Immature natural killer cell (primary cell): ENCODE data around the gene AGO3. TPM values are rescaled to one million over a fixed set of nuclear protein-coding genes. Genes with fewer than 3 reads are reported as not detected.

ENCODE experiments used
- DNase-seq, 3 donors: peaks; one replicate each; pipeline ENCODE4 v3.0.0; 2022; ENCODE audit warnings: mixed read lengths in 1 of 3
- H3K27ac Mint-ChIP-seq, 6 donors: one replicate each; pipeline ENCODE4 v1.8.0; 2020; ENCODE audit warnings: mixed read lengths in 6 of 6, mild to moderate bottlenecking in 5 of 6, inconsistent platforms in 4 of 6, moderate library complexity in 3 of 6
- H3K27me3 Mint-ChIP-seq, 3 donors: one replicate each; pipeline ENCODE4 v1.8.0; 2020 to 2021; ENCODE audit warnings: low read depth in 3 of 3, mild to moderate bottlenecking in 3 of 3, mixed read lengths in 3 of 3, moderate library complexity in 3 of 3, inconsistent platforms in 1 of 3
- H3K36me3 Mint-ChIP-seq, 3 donors: one replicate each; pipeline ENCODE4 v1.8.0; 2020; ENCODE audit warnings: mixed read lengths in 3 of 3, inconsistent platforms in 2 of 3, mild to moderate bottlenecking in 2 of 3
- H3K4me1 Mint-ChIP-seq, 2 donors: one replicate each; pipeline ENCODE4 v1.8.0; 2020; ENCODE audit warnings: inconsistent platforms in 2 of 2, mild to moderate bottlenecking in 2 of 2, mixed read lengths in 2 of 2, moderate library complexity in 1 of 2
- H3K4me3 Mint-ChIP-seq, 5 donors: one replicate each; pipeline ENCODE4 v1.8.0; 2020; ENCODE audit warnings: mild to moderate bottlenecking in 5 of 5, mixed read lengths in 5 of 5, inconsistent platforms in 3 of 5, moderate library complexity in 3 of 5
- H3K9me3 Mint-ChIP-seq, 6 donors: one replicate each; pipeline ENCODE4 v1.8.0; 2020; ENCODE audit warnings: mild to moderate bottlenecking in 6 of 6, mixed read lengths in 6 of 6, inconsistent platforms in 4 of 6, moderate library complexity in 3 of 6
- polyA plus RNA-seq, 3 donors: library from polyadenylated mRNA; unstranded; fragments of 300-500 nt; fragmentation: Illumina TruSeq; gene quantifications; one replicate each; pipeline ENCODE4 v1.2.3, GENCODE V29; 2021

Gene AGO3
- polyA plus RNA-seq, 3 donors from 2014 or later, result 6.9 to 12.8 (median 9.3) TPM

GRCh38 chr1:36083635-36084496, 153.0 kb downstream of the AGO3 start, which contains the start of gene TEKT2:
TEKT2 (plus strand) TSS chr1:36084094; CDS start chr1:36084922, 828 bp downstream.
- Mint-ChIP-seq H3K9me3 (no peaks in the 10 kb centered on the region), H3K4me1 (peaks cover 0 to 6% of the 10 kb centered on the region in 2 donors), H3K27ac (no peak within 1 kb of the TSS), H3K4me3 (no peak within 1 kb of the TSS), H3K36me3 (no peaks in the 10 kb centered on the region), H3K27me3 (peaks cover 8 to 31% (median 12%) of the 10 kb centered on the region in 3 donors)
- DNase-seq, result peak in 1 of 3 donors; percentile 14

GRCh38 chr1:36084497-36085115, 153.7 kb downstream of the AGO3 start:
- Mint-ChIP-seq H3K4me1 (peaks cover 5 to 11% of the 10 kb centered on the region in 2 donors), H3K36me3 (no peaks in the 10 kb centered on the region), H3K9me3 (no peaks in the 10 kb centered on the region), H3K27ac (no peak overlapping the region), H3K4me3 (no peak overlapping the region), H3K27me3 (peaks cover 12 to 34% (median 15%) of the 10 kb centered on the region in 3 donors)
- no peak for DNase-seq

- DNase-seq, result no peak
- no peaks in the 10 kb centered on the region for H3K9me3 Mint-ChIP-seq
- H3K27me3 Mint-ChIP-seq, result peaks cover 12 to 34% (median 15%) of the 10 kb centered on the region in 3 donors
- no peak overlapping the region for H3K4me3 Mint-ChIP-seq
- H3K27ac Mint-ChIP-seq, result no peak overlapping the region
- H3K4me1 Mint-ChIP-seq, result peaks cover 11 to 16% of the 10 kb centered on the region in 2 donors
- H3K36me3 Mint-ChIP-seq, result no peaks in the 10 kb centered on the region
Observed at GRCh38 chr1:36085126-36085525, 154.2 kb downstream of the AGO3 start.

GRCh38 chr1:36085686-36086526, 155.0 kb downstream of the AGO3 start:
- Mint-ChIP-seq H3K4me3 (peak overlapping the region in 2 of 5 donors; percentile 12 to 32), H3K9me3 (no peaks in the 10 kb centered on the region), H3K36me3 (no peaks in the 10 kb centered on the region), H3K27me3 (peaks cover 12 to 27% (median 15%) of the 10 kb centered on the region in 3 donors), H3K27ac (no peak overlapping the region), H3K4me1 (peaks cover 12 to 17% of the 10 kb centered on the region in 2 donors)
- no peak for DNase-seq

- Mint-ChIP-seq H3K27me3 (peaks cover 12 to 23% (median 15%) of the 10 kb centered on the region in 3 donors), H3K9me3 (no peaks in the 10 kb centered on the region), H3K4me1 (peaks cover 12 to 17% of the 10 kb centered on the region in 2 donors), H3K36me3 (no peaks in the 10 kb centered on the region), H3K4me3 (peak overlapping the region in 4 of 5 donors; percentile 24 to 71 (median 69)), H3K27ac (no peak overlapping the region)
- DNase-seq, result no peak
Observed at GRCh38 chr1:36086529-36087232, 155.8 kb downstream of the AGO3 start.

GRCh38 chr1:36087233-36088123, 156.6 kb downstream of the AGO3 start:
- Mint-ChIP-seq H3K4me1 (peaks cover 12 to 18% of the 10 kb centered on the region in 2 donors), H3K36me3 (no peaks in the 10 kb centered on the region), H3K4me3 (peak overlapping the region; percentile 29 to 95 (median 90))

GRCh38 chr1:36088265-36088576, 157.3 kb downstream of the AGO3 start:
- Mint-ChIP-seq H3K27ac (peak overlapping the region in 4 of 6 donors; percentile 30 to 94 (median 60)), H3K36me3 (no peaks in the 10 kb centered on the region), H3K27me3 (peaks cover 12 to 18% (median 14%) of the 10 kb centered on the region in 3 donors), H3K4me3 (peak overlapping the region; percentile 29 to 99 (median 93)), H3K9me3 (no peaks in the 10 kb centered on the region), H3K4me1 (peaks cover 12 to 18% of the 10 kb centered on the region in 2 donors)
- DNase-seq, result no peak

More at GRCh38 chr1:36087233-36088123, 156.6 kb downstream of the AGO3 start:
- no peak for DNase-seq
- Mint-ChIP-seq H3K9me3 (no peaks in the 10 kb centered on the region), H3K27me3 (peaks cover 12 to 18% (median 14%) of the 10 kb centered on the region in 3 donors), H3K27ac (no peak overlapping the region)

- Mint-ChIP-seq H3K36me3 (no peaks in the 10 kb centered on the region), H3K4me1 (peaks cover 12 to 18% of the 10 kb centered on the region in 2 donors), H3K27me3 (peaks cover 12 to 16% (median 14%) of the 10 kb centered on the region in 3 donors), H3K27ac (peak within 1 kb of the TSS; percentile 79 to 96 (median 94)), H3K4me3 (peak within 1 kb of the TSS; percentile 88 to 99 (median 93)), H3K9me3 (no peaks in the 10 kb centered on the region)
- peak; percentile 88 to 91 (median 90) for DNase-seq
Observed at GRCh38 chr1:36088577-36089392, 157.9 kb downstream of the AGO3 start, which contains the start of gene ADPRS. ADPRS (plus strand) TSS chr1:36088892; CDS start chr1:36088905, 13 bp downstream.

GRCh38 chr1:36089393-36090121, 158.7 kb downstream of the AGO3 start:
- no peaks in the 10 kb centered on the region for H3K9me3 Mint-ChIP-seq
- peak overlapping the region; percentile 88 to 99 (median 93) for H3K4me3 Mint-ChIP-seq
- peaks cover 12 to 16% (median 14%) of the 10 kb centered on the region in 3 donors for H3K27me3 Mint-ChIP-seq
- H3K27ac Mint-ChIP-seq, result peak overlapping the region; percentile 79 to 96 (median 94)
- no peaks in the 10 kb centered on the region for H3K36me3 Mint-ChIP-seq
- peak in 2 of 3 donors; percentile 12 to 16 for DNase-seq
- peaks cover 12 to 18% of the 10 kb centered on the region in 2 donors for H3K4me1 Mint-ChIP-seq

- Mint-ChIP-seq H3K9me3 (no peaks in the 10 kb centered on the region), H3K27ac (no peak overlapping the region), H3K4me1 (peaks cover 12 to 18% of the 10 kb centered on the region in 2 donors), H3K36me3 (no peaks in the 10 kb centered on the region), H3K27me3 (peaks cover 2 to 14% (median 12%) of the 10 kb centered on the region in 3 donors), H3K4me3 (no peak overlapping the region)
- DNase-seq, result no peak
Observed at GRCh38 chr1:36091141-36091540, 160.2 kb downstream of the AGO3 start.

GRCh38 chr1:36091698-36092097, 160.8 kb downstream of the AGO3 start:
- no peaks in the 10 kb centered on the region for H3K36me3 Mint-ChIP-seq
- no peaks in the 10 kb centered on the region for H3K9me3 Mint-ChIP-seq
- H3K4me1 Mint-ChIP-seq, result peaks cover 12 to 16% of the 10 kb centered on the region in 2 donors
- no peak for DNase-seq
- H3K27ac Mint-ChIP-seq, result no peak overlapping the region
- no peak overlapping the region for H3K4me3 Mint-ChIP-seq
- peaks cover 2 to 14% (median 10%) of the 10 kb centered on the region in 3 donors for H3K27me3 Mint-ChIP-seq
